ENCODE measurements around the gene BSPH1. TPM values are rescaled to one million over a fixed set of nuclear protein-coding genes. Genes with fewer than 3 reads are reported as not detected.

The BSPH1 gene
- not detected for total RNA-seq

GRCh38 chr19:47992070-47992469 is at the start of gene BSPH1:
BSPH1 (minus strand) TSS chr19:47992170; CDS start chr19:47992081, 89 bp downstream.
- H3K27ac Mint-ChIP-seq, result no peak within 1 kb of the TSS
- no peaks in the 10 kb centered on the region for H3K36me3 Mint-ChIP-seq
- peaks cover 20% of the 10 kb centered on the region for H3K27me3 Mint-ChIP-seq
- H3K9me3 Mint-ChIP-seq (ENCODE audit: low read depth), result no peaks in the 10 kb centered on the region
- no peak for ATAC-seq
- CTCF ChIA-PET, result no interaction called here
- H3K4me1 Mint-ChIP-seq, result no peaks in the 10 kb centered on the region
- DNase-seq, result no peak
- H3K4me3 Mint-ChIP-seq, result no peak within 1 kb of the TSS

GRCh38 chr19:48036765-48037164 is 44.8 kb upstream of the BSPH1 start:
- no peak for ATAC-seq
- no peak overlapping the region for H3K4me3 Mint-ChIP-seq
- peaks cover 2% of the 10 kb centered on the region for H3K36me3 Mint-ChIP-seq
- peaks cover 9% of the 10 kb centered on the region for H3K9me3 Mint-ChIP-seq (ENCODE audit: low read depth)
- peaks cover 2% of the 10 kb centered on the region for H3K27me3 Mint-ChIP-seq
- DNase-seq, result no peak
- no peaks in the 10 kb centered on the region for H3K4me1 Mint-ChIP-seq
- CTCF ChIA-PET, result no interaction called here
- H3K27ac Mint-ChIP-seq, result no peak overlapping the region

- H3K27ac Mint-ChIP-seq, result no peak overlapping the region
- DNase-seq, result no peak
- no peak overlapping the region for H3K4me3 Mint-ChIP-seq
- peaks cover 2% of the 10 kb centered on the region for H3K36me3 Mint-ChIP-seq
- CTCF ChIA-PET, result no interaction called here
- no peaks in the 10 kb centered on the region for H3K4me1 Mint-ChIP-seq
- peaks cover 4% of the 10 kb centered on the region for H3K27me3 Mint-ChIP-seq
- ATAC-seq, result no peak
- H3K9me3 Mint-ChIP-seq (ENCODE audit: low read depth), result peaks cover 9% of the 10 kb centered on the region
Observed at GRCh38 chr19:48033604-48034003, 41.6 kb upstream of the BSPH1 start.

GRCh38 chr19:48030073-48030472 is 38.1 kb upstream of the BSPH1 start:
- CTCF ChIA-PET, result no interaction called here
- H3K27ac Mint-ChIP-seq, result no peak overlapping the region
- peaks cover 10% of the 10 kb centered on the region for H3K27me3 Mint-ChIP-seq
- H3K36me3 Mint-ChIP-seq, result no peaks in the 10 kb centered on the region
- H3K4me1 Mint-ChIP-seq, result no peaks in the 10 kb centered on the region
- DNase-seq (no peak), ATAC-seq (no peak)
- H3K9me3 Mint-ChIP-seq (ENCODE audit: low read depth), result no peaks in the 10 kb centered on the region
- no peak overlapping the region for H3K4me3 Mint-ChIP-seq

- H3K4me3 Mint-ChIP-seq, result no peak overlapping the region
- H3K36me3 Mint-ChIP-seq, result no peaks in the 10 kb centered on the region
- CTCF ChIA-PET, result no interaction called here
- no peaks in the 10 kb centered on the region for H3K9me3 Mint-ChIP-seq (ENCODE audit: low read depth)
- DNase-seq (no peak), ATAC-seq (no peak)
- peaks cover 14% of the 10 kb centered on the region for H3K27me3 Mint-ChIP-seq
- H3K27ac Mint-ChIP-seq, result no peak overlapping the region
- H3K4me1 Mint-ChIP-seq, result no peaks in the 10 kb centered on the region
Observed at GRCh38 chr19:48029431-48029830, 37.5 kb upstream of the BSPH1 start.

GRCh38 chr19:48025480-48025879 is 33.5 kb upstream of the BSPH1 start:
- H3K27me3 Mint-ChIP-seq, result peaks cover 21% of the 10 kb centered on the region

GRCh38 chr19:48023518-48023917 is 31.5 kb upstream of the BSPH1 start:
- H3K4me1 Mint-ChIP-seq, result no peaks in the 10 kb centered on the region
- no peak for DNase-seq
- no peak overlapping the region for H3K4me3 Mint-ChIP-seq
- CTCF ChIA-PET, result no interaction called here
- H3K9me3 Mint-ChIP-seq (ENCODE audit: low read depth), result no peaks in the 10 kb centered on the region
- H3K36me3 Mint-ChIP-seq, result no peaks in the 10 kb centered on the region
- no peak overlapping the region for H3K27ac Mint-ChIP-seq
- no peak for ATAC-seq
- peaks cover 17% of the 10 kb centered on the region for H3K27me3 Mint-ChIP-seq

More at GRCh38 chr19:48025480-48025879, 33.5 kb upstream of the BSPH1 start:
- Mint-ChIP-seq H3K27ac (no peak overlapping the region), H3K9me3 (ENCODE audit: low read depth) (no peaks in the 10 kb centered on the region), H3K36me3 (no peaks in the 10 kb centered on the region), H3K4me1 (no peaks in the 10 kb centered on the region), H3K4me3 (no peak overlapping the region)
- DNase-seq, result no peak
- CTCF ChIA-PET, result no interaction called here
- no peak for ATAC-seq

GRCh38 chr19:48023011-48023410 is 31.0 kb upstream of the BSPH1 start:
- no peaks in the 10 kb centered on the region for H3K9me3 Mint-ChIP-seq (ENCODE audit: low read depth)
- ATAC-seq (no peak), DNase-seq (no peak)
- H3K27ac Mint-ChIP-seq, result no peak overlapping the region
- H3K4me1 Mint-ChIP-seq, result no peaks in the 10 kb centered on the region
- no peak overlapping the region for H3K4me3 Mint-ChIP-seq
- peaks cover 17% of the 10 kb centered on the region for H3K27me3 Mint-ChIP-seq
- CTCF ChIA-PET, result interaction anchor here (0.6 kb wide), 1 partner anchor 39 kb away, joined by 5 read pairs; no protein-coding TSS in a partner anchor
- no peaks in the 10 kb centered on the region for H3K36me3 Mint-ChIP-seq

- no peaks in the 10 kb centered on the region for H3K36me3 Mint-ChIP-seq
- H3K4me1 Mint-ChIP-seq, result no peaks in the 10 kb centered on the region
- DNase-seq, result no peak
- H3K4me3 Mint-ChIP-seq, result no peak overlapping the region
- H3K27me3 Mint-ChIP-seq, result peaks cover 13% of the 10 kb centered on the region
- no peak overlapping the region for H3K27ac Mint-ChIP-seq
- CTCF ChIA-PET, result interaction anchor here (0.5 kb wide), 1 partner anchor 147 kb away, joined by 3 read pairs; no protein-coding TSS in a partner anchor
- no peak for ATAC-seq
- H3K9me3 Mint-ChIP-seq (ENCODE audit: low read depth), result no peaks in the 10 kb centered on the region
Observed at GRCh38 chr19:48020686-48021085, 28.7 kb upstream of the BSPH1 start.

- no peaks in the 10 kb centered on the region for H3K27me3 Mint-ChIP-seq
- H3K4me1 Mint-ChIP-seq, result no peaks in the 10 kb centered on the region
- ATAC-seq (no peak), DNase-seq (no peak)
- CTCF ChIA-PET, result no interaction called here
- no peak overlapping the region for H3K4me3 Mint-ChIP-seq
- H3K36me3 Mint-ChIP-seq, result no peaks in the 10 kb centered on the region
- H3K27ac Mint-ChIP-seq, result no peak overlapping the region
- no peaks in the 10 kb centered on the region for H3K9me3 Mint-ChIP-seq (ENCODE audit: low read depth)
Observed at GRCh38 chr19:48010932-48011758, 19.2 kb upstream of the BSPH1 start.

- CTCF ChIA-PET, result no interaction called here
- no peak for DNase-seq
Observed at GRCh38 chr19:48006762-48007161, 14.8 kb upstream of the BSPH1 start.

GRCh38 chr19:48004236-48004635 is 12.3 kb upstream of the BSPH1 start:
- no peak for DNase-seq
- Mint-ChIP-seq H3K36me3 (no peaks in the 10 kb centered on the region), H3K27me3 (no peaks in the 10 kb centered on the region), H3K4me3 (no peak overlapping the region), H3K4me1 (no peaks in the 10 kb centered on the region), H3K9me3 (ENCODE audit: low read depth) (no peaks in the 10 kb centered on the region), H3K27ac (no peak overlapping the region)
- no peak for ATAC-seq
- CTCF ChIA-PET, result no interaction called here

More at GRCh38 chr19:48006762-48007161, 14.8 kb upstream of the BSPH1 start:
- no peaks in the 10 kb centered on the region for H3K9me3 Mint-ChIP-seq (ENCODE audit: low read depth)
- H3K4me3 Mint-ChIP-seq, result no peak overlapping the region
- H3K4me1 Mint-ChIP-seq, result no peaks in the 10 kb centered on the region
- ATAC-seq, result no peak
- no peaks in the 10 kb centered on the region for H3K36me3 Mint-ChIP-seq
- no peaks in the 10 kb centered on the region for H3K27me3 Mint-ChIP-seq
- H3K27ac Mint-ChIP-seq, result no peak overlapping the region

GRCh38 chr19:48000846-48001245 is 8.9 kb upstream of the BSPH1 start:
- Mint-ChIP-seq H3K9me3 (ENCODE audit: low read depth) (no peaks in the 10 kb centered on the region), H3K36me3 (no peaks in the 10 kb centered on the region), H3K4me3 (no peak overlapping the region), H3K4me1 (no peaks in the 10 kb centered on the region), H3K27me3 (peaks cover 6% of the 10 kb centered on the region), H3K27ac (no peak overlapping the region)
- ATAC-seq, result no peak
- no peak for DNase-seq
- CTCF ChIA-PET, result no interaction called here

GRCh38 chr19:47998800-47999199 is 6.8 kb upstream of the BSPH1 start:
- peaks cover 14% of the 10 kb centered on the region for H3K27me3 Mint-ChIP-seq
- no peak overlapping the region for H3K4me3 Mint-ChIP-seq
- DNase-seq, result no peak
- no peak for ATAC-seq
- no peaks in the 10 kb centered on the region for H3K4me1 Mint-ChIP-seq
- H3K9me3 Mint-ChIP-seq (ENCODE audit: low read depth), result no peaks in the 10 kb centered on the region
- CTCF ChIA-PET, result no interaction called here
- no peak overlapping the region for H3K27ac Mint-ChIP-seq
- no peaks in the 10 kb centered on the region for H3K36me3 Mint-ChIP-seq

Measured in activated CD8-positive, alpha-beta memory T cell treated with anti-CD3 and anti-CD28 coated beads, Interleukin-2, amount 10 ng/mL, durations not matched to agents 7 days and 5 days (primary cell).